Measurements from ENCODE around the gene FAM234A. TPM values are rescaled to one million over a fixed set of nuclear protein-coding genes. Genes with fewer than 3 reads are reported as not detected.
"Not testable (repeated sequence)": the region's sequence is repeated elsewhere in the genome, so short reads cannot be mapped to it uniquely, and the experiment has no call there.

FAM234A gene
- total RNA-seq, 1 donor from 2014 or later: 11.3 TPM

- no peak for FAIRE-seq
- no peak for TF ChIP-seq CTCF (IDR thresholded peaks at IDR 0.05; ENCODE audit: insufficient read depth, low read length, severe bottlenecking)
- H3K27me3 ChIP-seq (ENCODE audit: control insufficient read depth, insufficient read depth, low read length): no peaks in the 10 kb centered on the region
- peaks cover 6% of the 10 kb centered on the region for H3K36me3 ChIP-seq (ENCODE audit: control insufficient read depth, insufficient read depth, low read length)
- no peak overlapping the region for H3K4me3 ChIP-seq (ENCODE audit: low read depth, low read length)
- no peak for DNase-seq (ENCODE audit: low read depth)
Measured at GRCh38 chr16:252366-253337, 18.0 kb downstream of the FAM234A start.

GRCh38 chr16:253833-254232 lies 19.2 kb downstream of the FAM234A start:
- H3K36me3 ChIP-seq (ENCODE audit: control insufficient read depth, insufficient read depth, low read length): peaks cover 6% of the 10 kb centered on the region
- FAIRE-seq (no peak), DNase-seq (ENCODE audit: low read depth) (no peak)
- no peak for TF ChIP-seq CTCF (IDR thresholded peaks at IDR 0.05; ENCODE audit: insufficient read depth, low read length, severe bottlenecking)
- H3K27me3 ChIP-seq (ENCODE audit: control insufficient read depth, insufficient read depth, low read length): no peaks in the 10 kb centered on the region
- no peak overlapping the region for H3K4me3 ChIP-seq (ENCODE audit: low read depth, low read length)

- Histone ChIP-seq H3K36me3 (ENCODE audit: control insufficient read depth, insufficient read depth, low read length) (peaks cover 5% of the 10 kb centered on the region), H3K4me3 (ENCODE audit: low read depth, low read length) (no peak overlapping the region), H3K27me3 (ENCODE audit: control insufficient read depth, insufficient read depth, low read length) (no peaks in the 10 kb centered on the region)
- no peak for TF ChIP-seq CTCF (IDR thresholded peaks at IDR 0.05; ENCODE audit: insufficient read depth, low read length, severe bottlenecking)
- no peak for DNase-seq (ENCODE audit: low read depth)
- no peak for FAIRE-seq
Measured at GRCh38 chr16:254461-254860, 19.8 kb downstream of the FAM234A start.

GRCh38 chr16:255183-255582 lies 20.6 kb downstream of the FAM234A start:
- H3K36me3 ChIP-seq (ENCODE audit: control insufficient read depth, insufficient read depth, low read length): peaks cover 7% of the 10 kb centered on the region
- no peak for FAIRE-seq

GRCh38 chr16:258091-258490 lies 23.5 kb downstream of the FAM234A start:
- not testable (repeated sequence) for FAIRE-seq

More at GRCh38 chr16:255183-255582, 20.6 kb downstream of the FAM234A start:
- no peaks in the 10 kb centered on the region for H3K27me3 ChIP-seq (ENCODE audit: control insufficient read depth, insufficient read depth, low read length)
- no peak for TF ChIP-seq CTCF (IDR thresholded peaks at IDR 0.05; ENCODE audit: insufficient read depth, low read length, severe bottlenecking)
- no peak overlapping the region for H3K4me3 ChIP-seq (ENCODE audit: low read depth, low read length)
- no peak for DNase-seq (ENCODE audit: low read depth)

GRCh38 chr16:259226-259625 lies 24.6 kb downstream of the FAM234A start:
- Histone ChIP-seq H3K4me3 (ENCODE audit: low read depth, low read length) (no peak overlapping the region), H3K36me3 (ENCODE audit: control insufficient read depth, insufficient read depth, low read length) (peaks cover 10% of the 10 kb centered on the region), H3K27me3 (ENCODE audit: control insufficient read depth, insufficient read depth, low read length) (no peaks in the 10 kb centered on the region)
- FAIRE-seq: no peak
- no peak for TF ChIP-seq CTCF (IDR thresholded peaks at IDR 0.05; ENCODE audit: insufficient read depth, low read length, severe bottlenecking)
- no peak for DNase-seq (ENCODE audit: low read depth)

More at GRCh38 chr16:258091-258490, 23.5 kb downstream of the FAM234A start:
- peaks cover 10% of the 10 kb centered on the region for H3K36me3 ChIP-seq (ENCODE audit: control insufficient read depth, insufficient read depth, low read length)
- DNase-seq (ENCODE audit: low read depth); H3K4me3 ChIP-seq (ENCODE audit: low read depth, low read length); H3K27me3 ChIP-seq (ENCODE audit: control insufficient read depth, insufficient read depth, low read length): not testable (repeated sequence)
